NCI-H2107 treated with DMSO at 0.1 percent for 48 hours (cell line): ENCODE results near the gene NEURL1.

Experiments used
- DNase-seq: peaks from one replicate; lab custom pipeline; 2025; ENCODE audit not compliant: unreplicated experiment; lab: John Stamatoyannopoulos, UW

NEURL1 gene

DNA sequence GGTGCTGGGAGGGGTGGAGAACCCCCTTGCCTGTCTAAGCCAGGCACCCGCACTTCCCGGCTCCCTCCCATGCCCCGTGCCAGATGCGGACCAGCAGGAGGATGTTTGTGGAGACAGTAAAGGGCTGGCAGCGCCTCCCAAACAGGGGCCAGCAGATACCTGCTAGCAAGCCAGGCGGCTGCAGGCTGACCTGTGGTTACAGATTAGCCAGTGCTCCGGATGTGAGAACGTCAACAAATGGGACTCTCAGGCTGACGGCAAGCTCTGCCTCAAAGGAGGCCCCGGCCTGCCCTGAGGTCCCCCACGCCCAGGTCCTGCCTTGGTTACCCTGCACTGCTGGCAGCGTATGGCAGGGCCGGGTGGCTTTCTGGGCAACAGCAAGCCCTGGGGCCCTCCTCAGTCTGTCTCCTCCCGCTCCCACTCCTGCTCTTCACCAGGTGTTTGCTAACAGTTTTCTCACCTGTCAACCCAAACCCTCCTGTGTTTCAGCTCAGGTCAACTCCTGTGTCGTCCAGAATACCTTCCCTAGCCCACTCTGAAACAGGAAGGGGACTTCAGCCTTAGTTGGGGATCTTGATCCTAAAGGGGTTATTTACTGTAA lies 85.4 kb downstream of the NEURL1 start:
- no peak for DNase-seq

DNA sequence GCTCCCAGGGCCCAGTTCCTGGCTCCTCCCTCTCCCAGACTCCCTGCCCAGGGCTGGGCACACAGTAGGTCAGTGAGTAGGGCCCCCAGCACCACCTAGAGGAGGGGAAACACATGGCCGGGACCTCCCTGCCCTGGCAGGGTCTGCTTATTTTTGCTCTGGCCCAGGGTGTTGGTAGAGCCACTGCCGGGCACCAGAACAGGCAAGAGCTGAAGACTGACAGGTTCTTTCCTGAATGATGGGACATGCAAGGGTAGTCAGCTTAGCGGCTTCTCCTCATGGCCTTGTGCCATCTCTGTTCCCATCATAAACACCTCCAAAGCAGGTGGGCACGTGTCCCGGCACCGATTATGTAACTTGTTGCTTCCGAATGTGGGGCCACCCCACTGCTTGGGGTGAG lies 86.5 kb downstream of the NEURL1 start:
- no peak for DNase-seq

DNA sequence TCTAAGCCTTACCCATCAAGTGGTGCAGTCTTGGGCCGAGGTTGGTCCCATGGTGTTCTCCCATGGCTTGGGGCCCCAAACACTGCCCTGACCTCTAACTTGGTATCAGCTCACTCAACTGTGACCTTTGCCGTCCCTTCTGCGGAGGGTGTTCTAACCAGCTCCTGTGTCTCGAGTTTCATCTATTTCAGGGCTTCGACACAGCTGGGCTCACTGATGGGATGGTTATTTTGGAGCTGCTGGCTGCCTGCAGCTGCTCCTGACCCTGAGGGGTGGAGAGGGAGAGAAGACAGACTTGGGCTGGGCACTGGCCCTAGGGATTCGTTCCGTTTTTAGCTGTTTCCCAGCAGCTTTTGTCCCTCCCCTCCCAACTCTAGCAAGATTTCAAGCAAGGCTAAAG lies 86.9 kb downstream of the NEURL1 start:
- DNase-seq, result no peak

DNA sequence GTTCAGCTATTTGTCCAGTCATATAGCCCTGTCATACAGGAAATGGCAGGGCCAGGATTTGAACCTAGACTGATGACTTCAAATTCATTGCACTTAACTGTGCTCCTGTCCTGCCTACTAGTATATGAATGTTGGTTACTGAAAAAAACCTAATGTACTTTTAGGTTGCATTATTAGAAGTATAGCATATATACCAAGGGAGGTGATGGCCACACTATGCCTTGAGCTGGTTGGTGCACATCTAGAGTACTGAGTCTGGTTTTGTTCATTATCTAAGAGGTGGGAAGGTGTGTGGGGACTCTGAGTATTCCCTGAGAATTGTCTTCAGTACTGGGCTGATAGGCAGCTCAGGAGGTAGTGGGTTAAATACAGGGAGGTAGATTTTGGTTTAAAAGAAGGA lies 88.0 kb downstream of the NEURL1 start:
- no peak for DNase-seq

DNA sequence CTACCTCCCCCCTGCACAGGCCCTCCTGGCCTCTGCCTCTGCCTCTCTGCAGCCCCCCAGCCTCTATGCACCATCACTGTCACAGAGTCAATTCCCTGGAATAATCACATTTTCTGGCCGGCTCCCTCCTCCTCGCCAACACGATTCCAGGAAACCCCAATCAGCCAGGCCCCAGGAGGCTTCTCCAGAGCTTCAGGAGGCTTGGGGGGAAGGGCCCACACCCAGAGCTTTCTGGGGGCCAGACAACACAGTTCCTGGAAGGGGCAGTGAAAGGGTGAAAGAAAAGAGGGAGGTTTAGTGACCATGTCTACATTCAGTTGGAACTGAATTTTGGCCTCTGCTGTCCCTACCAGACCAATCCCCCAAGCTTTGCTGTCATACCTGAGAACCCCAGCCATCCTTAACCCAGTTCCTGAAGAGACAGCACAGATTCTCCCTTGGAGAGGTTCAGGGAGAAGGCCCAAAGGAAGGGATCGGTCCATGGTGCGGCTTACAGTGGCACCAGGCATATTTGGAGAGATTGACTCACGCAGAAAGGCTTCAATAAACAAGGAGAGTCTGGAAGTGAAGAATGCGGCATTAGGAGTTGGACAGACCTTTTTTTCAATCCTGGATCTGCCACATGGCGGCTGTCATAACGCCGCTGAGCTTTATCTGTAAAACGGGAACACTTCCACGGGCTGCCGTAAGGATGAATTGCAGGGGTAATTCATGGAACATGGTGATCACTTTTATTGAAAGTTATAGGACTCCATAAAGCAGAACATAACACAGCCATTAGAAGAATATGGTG lies 89.0 kb downstream of the NEURL1 start:
- no peak for DNase-seq

DNA sequence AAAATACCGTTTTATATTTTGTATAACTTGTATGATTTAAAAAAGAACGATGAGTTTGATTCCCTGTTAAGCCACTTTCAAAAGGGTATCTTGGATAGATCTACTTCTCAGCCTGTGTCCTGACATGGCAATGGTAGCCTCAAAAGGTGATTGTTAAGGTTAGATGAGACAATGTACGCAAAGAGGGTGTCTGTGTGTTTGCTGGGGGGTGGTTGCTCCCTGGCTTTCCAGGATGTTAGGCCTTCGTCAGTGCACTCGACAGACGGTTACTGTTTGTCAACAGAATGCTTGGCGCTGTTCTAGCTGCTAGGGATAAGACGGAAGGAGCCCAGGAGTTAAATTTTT lies 90.3 kb downstream of the NEURL1 start:
- no peak for DNase-seq

DNA sequence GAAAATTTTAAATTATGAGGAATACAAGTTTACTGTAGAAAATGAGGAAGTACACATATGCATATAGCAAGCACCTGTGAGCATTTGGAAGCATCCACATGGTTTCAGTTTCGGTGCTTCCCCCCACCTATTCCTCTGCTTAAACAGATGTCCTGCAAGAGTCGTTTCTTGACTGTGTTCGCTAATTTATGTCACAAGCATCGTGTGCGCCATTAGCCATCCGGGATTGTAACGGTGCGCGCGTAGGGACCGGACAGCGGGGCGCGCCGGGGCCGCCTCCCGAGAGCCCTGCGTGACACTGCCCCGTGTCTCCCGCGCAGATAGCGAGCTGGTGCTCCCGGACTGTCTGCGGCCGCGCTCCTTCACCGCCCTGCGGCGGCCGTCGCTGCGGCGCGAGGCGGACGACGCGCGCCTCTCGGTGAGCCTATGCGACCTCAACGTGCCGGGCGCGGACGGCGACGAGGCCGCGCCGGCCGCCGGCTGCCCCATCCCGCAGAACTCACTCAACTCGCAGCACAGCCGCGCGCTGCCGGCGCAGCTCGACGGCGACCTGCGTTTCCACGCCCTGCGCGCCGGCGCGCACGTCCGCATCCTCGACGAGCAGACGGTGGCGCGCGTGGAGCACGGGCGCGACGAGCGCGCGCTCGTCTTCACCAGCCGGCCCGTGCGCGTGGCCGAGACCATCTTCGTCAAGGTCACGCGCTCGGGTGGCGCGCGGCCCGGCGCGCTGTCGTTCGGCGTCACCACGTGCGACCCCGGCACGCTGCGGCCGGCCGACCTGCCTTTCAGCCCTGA lies 90.9 kb downstream of the NEURL1 start:
- no peak for DNase-seq

DNA sequence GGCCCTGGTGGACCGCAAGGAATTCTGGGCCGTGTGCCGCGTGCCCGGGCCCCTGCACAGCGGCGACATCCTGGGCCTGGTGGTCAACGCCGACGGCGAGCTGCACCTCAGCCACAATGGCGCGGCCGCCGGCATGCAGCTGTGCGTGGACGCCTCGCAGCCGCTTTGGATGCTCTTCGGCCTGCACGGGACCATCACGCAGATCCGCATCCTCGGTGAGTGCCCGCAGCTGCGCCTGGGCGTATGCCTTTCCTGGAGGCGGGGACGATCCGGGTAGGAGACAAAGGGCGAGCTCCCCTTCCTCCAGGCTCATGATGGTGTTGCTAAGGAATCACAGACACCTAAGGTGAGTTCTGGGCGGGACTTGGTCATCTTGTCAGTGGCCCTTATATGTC lies 91.5 kb downstream of the NEURL1 start:
- no peak for DNase-seq

DNA sequence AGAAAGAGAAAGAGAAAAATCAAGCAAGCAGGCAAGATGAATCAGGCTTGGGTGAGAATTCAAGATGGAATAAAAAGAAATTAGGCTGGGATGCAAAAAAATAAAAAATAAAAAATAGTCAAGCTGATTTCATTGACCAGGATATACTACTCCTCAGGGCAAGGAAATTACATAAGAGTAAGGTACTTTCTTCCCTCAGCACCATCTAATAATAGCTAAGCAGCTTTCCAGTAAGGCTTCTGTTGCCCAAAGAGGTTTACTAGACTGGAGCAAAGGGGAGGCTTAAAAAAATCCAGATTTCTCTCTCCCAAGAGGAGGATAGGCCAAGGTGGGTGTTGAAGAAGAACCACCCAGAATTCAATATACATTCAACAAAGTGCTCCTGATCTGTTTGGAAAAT lies 93.6 kb downstream of the NEURL1 start:
- DNase-seq, result no peak

DNA sequence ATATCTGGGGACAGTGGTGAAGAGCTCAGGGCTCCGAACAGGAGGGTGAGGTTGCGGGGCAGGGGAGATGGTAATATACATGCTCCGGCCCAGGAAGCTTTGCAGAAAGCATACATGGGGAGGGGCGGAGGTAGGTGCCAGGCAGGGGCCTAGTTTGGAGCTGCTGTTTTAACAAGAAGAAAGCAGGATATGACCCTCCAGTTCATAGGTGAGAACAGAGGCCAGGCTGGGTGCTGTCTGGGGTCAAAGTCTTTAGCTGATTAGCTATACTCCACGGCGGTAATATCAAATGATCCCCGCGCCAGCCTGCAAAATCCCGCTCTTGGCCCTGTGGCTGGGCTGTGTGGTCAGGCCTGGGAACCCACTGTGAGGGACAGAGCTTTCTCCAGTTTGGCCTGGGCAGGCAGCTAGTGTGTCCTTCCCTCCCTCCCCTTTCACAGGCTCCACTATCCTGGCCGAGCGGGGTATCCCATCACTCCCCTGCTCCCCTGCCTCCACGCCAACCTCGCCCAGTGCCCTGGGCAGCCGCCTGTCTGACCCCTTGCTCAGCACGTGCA lies 95.6 kb downstream of the NEURL1 start:
- no peak for DNase-seq

DNA sequence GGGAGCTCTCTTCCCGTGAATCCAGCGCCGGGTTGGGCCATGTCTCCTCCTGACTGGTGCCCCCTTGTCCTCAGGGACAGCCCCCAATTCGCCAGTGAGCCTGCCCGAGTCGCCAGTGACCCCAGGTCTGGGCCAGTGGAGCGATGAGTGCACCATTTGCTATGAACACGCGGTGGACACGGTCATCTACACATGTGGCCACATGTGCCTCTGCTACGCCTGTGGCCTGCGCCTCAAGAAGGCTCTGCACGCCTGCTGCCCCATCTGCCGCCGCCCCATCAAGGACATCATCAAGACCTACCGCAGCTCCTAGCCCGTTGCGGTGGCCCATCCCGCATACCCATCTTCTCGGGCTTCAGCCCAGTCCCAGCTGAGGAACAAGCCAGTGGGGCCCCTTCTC lies 96.6 kb downstream of the NEURL1 start:
- no peak for DNase-seq

DNA sequence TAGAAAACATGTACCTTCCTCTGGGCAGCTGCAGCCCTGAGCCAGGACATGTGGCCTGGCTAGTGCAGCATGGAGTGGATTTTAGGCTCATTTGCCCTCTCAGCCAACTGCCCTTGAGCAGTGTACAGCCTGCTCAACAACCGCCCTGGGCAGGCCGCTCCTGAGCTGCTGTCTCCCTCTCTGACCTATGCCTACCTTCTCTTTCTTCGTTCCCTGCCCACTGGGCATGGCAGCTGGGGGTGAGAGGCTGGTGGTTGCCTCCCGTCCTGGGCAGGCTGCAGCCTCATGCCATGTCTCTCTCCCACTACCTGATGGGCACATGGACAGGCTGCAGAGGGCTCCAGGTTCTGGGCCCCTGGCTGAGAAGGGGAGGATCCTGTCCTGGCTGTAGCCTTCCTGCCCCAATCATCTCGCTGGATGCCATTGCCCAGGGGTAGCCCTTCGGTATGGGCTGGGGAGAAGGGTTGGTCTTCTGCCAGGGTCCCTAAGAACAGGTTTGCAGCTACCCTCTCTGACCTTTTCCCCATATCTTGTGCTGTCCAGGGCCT lies 97.3 kb downstream of the NEURL1 start:
- no peak for DNase-seq

DNA sequence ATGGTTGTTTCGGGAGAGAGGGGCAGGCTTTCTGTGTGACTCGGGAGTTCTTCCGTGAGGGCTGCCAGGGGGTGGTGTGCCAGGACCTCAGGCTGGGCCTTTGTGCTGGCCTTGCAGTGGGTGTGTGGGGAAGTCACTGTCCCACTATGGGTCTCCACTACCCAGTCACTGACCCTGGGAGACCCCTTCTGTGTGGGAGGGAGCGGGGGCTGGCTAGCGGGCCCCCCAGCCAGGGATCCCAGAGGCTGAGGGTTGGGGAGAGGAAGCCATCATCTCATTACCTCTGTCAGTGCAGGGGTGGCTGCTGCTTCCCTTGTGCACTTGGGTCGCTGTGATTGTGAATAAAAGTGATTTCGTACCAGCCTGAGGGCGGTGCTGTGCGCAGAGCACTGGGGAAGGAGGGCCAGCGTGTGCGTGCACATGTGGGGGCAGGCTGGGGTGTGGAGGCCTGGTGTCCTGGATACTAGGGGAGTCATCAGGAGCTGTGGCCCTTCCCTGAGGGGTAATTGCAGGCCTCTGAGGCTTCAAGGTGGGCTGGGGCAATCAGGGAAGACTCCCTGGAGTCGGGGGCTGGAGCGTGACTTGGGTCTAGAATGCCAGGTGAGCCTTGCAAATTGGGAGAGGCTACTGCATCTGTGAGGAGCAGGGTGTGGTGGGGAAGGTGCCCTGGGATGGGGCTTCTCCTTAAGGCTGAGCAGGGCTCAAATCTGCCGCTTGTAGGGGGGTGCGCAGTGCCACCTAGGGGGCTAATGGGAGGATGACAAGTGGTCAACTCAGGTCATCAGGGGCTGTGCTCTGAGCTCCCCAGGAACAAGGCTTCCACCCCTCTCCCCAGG lies 98.9 kb downstream of the NEURL1 start:
- DNase-seq, result no peak

DNA sequence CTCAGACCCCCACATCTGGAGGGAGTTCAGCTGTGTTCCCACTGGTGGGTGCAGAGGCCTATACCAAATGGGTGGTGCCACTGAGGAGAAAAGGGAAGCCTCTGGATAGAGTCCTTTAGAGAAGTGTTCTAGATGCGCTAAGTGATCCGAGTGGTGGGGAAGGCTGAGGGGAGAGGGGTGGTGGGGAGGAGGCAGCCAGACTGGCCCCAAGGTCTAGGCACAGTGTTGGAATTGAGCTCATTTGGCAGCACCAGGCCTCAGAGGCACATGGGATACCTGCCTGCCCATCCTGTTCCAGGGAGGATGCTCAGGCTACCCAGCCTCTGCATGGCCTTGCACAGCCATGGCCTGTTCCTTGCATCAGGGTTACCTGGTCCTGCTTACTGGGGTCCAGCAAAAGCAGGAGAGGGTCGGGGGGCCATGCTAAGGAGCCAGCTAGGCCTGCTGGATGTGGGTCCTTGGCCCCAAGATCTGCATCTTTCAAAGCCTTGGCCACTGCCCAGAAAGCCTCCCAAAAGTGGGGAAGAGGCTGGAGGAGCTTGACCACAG lies 99.6 kb downstream of the NEURL1 start:
- no peak for DNase-seq

DNA sequence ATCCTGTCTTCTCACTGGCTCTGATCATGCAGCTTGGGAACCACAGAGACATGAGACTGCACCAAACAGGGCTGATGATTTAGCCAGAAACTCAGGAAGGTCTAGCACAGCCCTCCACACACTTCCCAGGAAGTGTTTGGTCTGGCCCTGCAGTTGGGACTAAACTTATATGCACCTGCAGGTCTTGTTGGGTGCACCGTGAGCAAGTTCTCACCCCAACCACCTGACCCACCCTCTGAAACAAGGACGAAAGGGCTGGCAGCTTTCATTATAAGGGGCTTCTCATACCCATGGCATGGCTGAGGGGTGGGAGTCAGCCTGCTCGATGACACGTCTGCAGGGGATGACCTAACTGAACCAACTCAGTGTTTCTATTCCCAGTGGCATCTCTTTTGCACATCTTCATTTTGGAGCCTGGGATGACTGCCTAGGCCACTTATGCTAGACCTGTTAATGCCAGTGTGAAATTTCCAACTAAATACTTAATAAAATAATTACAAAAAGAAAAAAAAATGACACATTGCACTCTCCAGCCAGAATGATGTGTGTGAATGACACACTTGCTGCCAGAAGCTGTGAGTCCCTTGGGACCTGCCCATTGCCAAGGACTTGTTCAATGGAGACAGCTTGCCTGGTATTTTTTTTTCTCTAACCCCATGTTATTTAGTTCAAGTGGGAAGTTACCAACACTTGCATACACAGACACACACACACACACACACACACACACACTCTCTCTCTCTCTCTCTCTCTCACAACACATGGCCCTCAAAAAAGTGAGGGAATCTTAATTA lies 102.6 kb downstream of the NEURL1 start:
- DNase-seq, result no peak

DNA sequence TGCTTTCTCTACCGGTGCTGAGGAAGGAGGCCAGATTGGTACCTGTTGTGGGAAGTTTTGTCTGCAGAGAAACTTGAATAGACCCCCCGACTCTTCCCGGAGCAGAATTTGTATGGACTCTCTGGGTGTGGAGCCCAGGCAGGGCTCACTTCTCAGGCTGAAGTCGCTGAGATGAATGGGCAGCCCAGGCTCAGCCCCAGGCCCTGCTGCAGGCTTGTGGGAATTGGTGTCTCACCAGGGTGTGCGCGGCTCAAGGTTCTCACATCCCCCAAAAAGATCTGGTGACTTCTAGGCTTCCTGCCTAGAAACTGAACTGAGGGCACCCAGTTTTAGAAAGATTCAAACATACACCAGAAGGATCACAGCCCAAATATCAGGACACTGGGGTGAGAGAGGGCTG lies 103.5 kb downstream of the NEURL1 start:
- DNase-seq, result no peak

DNA sequence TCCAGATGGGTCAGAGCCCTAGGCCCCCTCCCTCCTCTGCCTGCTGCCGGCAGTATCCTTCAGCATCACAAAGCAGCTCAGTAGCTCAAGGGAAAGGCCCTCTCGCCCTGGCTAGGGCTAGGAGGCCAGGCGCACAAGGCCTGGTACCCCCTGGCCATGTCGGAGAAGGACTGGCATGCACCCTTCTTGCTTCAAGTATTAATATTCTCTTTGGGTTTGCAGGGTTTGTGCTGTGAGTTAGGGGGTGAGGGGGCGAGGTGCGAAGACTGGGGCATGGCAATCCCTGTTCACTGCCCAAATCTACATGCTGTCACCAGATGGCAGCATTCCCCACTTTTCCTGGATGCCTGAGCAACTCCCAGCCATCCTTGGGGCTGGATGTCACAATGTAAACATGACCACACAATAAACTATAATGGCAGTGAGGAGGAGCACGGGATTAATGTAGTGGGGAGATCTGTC lies 105.2 kb downstream of the NEURL1 start:
- peak; percentile 33 for DNase-seq

DNA sequence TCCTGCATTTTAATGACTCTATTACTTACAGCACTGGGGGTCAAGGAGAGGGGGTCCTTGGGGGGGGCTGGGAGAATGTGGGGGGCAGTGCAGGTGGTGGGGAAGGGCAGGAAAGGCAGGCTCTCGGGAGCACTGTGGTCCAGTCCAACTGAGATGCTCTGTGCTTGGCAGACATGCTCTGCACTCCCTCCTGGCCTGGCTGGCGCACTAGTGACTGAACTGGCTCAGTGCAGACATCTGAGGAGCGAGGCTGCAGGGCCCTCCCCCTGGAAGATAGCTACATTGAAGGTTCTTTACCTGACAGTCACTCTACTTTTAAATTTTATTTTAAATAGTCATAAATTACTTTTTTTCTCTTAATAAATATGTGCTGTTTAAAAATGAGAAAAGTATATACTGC lies 105.7 kb downstream of the NEURL1 start:
- no peak for DNase-seq

DNA sequence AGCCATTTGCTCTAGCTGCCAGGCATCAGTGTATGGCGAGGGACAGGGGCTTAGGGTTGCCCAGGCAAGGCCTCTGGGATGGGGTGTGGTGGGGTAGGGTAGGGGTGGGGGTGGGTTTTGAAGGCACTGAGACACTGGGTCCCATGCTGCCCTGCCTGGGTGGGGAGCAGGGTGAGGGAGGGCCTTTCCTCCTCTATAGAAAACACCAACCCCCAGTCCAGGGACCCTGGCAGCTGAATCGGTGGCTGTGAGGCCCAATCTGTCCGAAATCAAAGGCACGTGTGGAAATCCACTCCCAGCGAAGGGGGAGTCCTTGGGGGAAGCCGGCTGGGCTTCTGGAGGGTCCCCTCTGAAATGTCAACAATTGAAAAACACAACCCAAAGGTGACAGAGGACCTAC lies 106.4 kb downstream of the NEURL1 start:
- no peak for DNase-seq

DNA sequence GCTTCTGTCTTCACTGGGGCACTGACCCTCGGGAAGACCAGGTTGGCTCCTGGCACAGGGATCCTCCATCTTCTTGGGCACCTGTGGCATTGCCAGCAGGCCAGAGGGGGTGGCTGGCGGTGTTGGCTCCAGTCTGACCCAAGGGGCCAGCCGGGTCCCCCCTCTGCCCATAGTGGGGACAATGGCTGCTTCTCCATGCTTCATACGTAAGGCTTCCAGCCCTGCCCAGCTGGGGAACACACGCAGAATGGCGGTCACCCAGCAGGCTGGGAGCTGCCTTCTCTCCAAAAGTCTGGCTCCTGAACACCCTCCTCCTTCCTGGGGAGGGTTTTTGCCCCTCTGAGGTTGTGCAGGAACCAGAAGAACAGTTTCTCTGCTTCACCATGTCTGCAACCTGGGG lies 106.8 kb downstream of the NEURL1 start:
- DNase-seq, result no peak
